Left colon (tissue), 2 donors: ENCODE data around the gene PDE8A. TPM values are rescaled to one million over a fixed set of nuclear protein-coding genes. Genes with fewer than 3 reads are reported as not detected.

Source experiments
- ATAC-seq: fragments of 200-7000 bp; cut with Tn5 transposase; one replicate; pipeline ENCODE4 v1.9.1; 2020; ENCODE audit warnings: mild to moderate bottlenecking, moderate library complexity
- DNase-seq, 2 donors: peaks; one replicate each; pipeline ENCODE4 v3.0.0-alpha.2; 2020
- intact Hi-C, 2 donors: fragments of 100-400 bp; cut with DNase I in 1 of 2; cut with micrococcal nuclease in 1 of 2; formaldehyde crosslinking; loops; one replicate each; pipeline versions ENCODE4 v1.11.2 to v1.14.0; 2022; cut with DNase I, micrococcal nuclease
- total RNA-seq, 2 donors: library from RNA; stranded (reverse); fragmentation: NEBNext Ultra II Directional; extraction: Animal tissue kit (Norgen Biotek cat#: 25700); gene quantifications; one replicate each; pipeline ENCODE4 v1.2.1, GENCODE V29; 2021
- donor health status: DM: no; HTN: no; CAD: no.
- donor health status: DM: yes; HTN: yes; CAD: no.

The PDE8A gene
- total RNA-seq, 2 donors from 2014 or later: 93.7 to 99.8 TPM

DNA sequence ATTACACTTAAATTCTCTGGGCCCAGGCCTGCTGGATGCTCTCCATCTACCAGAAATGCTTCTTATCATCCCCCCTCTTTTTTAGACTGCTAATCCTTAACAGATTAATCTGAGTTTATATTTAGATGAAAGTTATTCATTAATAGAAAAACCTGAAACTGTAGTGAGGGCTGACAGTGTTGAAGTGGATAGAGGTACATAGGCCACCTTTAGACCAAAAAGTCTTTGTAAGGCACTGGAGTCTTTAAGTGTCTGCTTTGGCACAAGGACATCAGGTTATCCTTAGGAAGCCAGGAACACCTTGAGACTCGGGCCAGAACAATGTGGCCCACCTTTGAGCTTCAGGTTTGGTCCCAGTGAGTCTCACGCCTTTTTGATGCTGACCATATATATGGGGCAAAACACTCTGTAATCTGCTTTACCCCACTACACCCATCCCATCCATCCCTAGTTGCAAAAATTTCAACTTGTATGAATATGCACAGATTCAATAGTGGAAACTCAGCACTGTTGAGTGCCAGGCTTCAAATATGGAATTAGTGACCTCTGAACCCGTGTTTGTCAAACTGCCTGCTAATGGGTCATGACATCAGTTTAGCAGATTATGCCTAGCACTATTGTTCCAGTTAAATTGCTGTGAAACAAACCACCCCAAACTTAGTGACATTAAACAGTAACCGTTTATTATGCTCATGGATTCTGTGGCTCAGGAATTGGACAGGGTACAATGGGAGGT is 44.0 kb downstream of the PDE8A start:
- intact Hi-C loops: no loop called here
- peak; percentile 48 for ATAC-seq
- no peak for DNase-seq

DNA sequence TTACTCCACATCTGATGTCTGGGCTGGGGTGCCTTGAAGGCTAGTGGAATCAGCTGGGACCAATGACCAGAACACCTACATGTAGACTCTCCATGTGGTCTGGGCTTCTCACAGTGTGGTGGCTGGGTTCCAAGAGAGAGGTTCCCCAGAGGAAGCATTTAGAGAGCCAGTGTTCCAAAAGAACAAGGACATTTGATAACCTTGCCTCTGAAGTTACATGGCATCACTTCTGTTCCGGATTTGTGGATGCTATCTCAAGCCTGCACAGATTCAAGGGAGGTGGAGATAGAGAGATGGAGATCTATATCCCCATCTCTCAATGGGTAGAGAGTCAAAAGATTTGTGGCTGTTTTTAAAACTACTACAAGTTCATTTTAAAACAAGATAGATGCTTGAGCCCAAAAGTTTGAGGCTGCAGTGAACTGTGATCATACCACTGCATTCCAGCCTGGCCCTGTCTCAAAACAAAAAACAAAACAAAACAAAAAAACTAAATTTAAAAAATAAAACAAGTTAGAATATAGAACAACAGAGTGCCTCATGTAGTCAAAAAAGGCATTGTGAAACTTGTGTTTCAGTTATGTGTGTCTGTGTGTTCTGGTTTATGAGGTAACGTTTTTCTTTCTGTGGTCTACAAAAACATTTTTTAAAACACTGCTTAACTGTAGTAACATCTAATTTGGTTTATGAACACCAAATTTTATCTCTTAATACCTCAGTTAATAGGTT is 44.8 kb downstream of the PDE8A start:
- intact Hi-C loops: no loop called here
- no peak for ATAC-seq
- DNase-seq: no peak

DNA sequence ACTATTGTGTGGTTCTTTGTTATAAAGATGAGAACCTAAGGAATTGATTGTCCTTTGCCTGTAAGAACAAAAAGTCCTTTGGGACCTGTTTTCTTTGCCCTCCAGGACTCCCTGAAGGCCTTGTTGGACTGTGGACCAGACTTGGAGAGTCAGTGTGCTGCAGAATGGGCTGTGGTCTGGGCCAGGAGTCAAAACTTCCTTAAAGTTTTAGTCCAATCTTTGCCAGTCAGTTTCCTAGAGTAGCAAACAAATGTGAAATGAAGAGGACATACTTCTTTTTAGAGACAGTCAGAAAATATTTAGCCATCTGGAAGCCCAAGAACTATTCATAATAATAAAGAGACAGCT is 45.4 kb downstream of the PDE8A start:
- peak; percentile 10 for ATAC-seq
- intact Hi-C loops: no loop called here
- DNase-seq: peak in 1 of 2 donors; percentile 48

GRCh38 chr15:85027421-85027820 is 45.8 kb downstream of the PDE8A start:
- intact Hi-C loops: no loop called here
- DNase-seq (no peak), ATAC-seq (no peak)

DNA sequence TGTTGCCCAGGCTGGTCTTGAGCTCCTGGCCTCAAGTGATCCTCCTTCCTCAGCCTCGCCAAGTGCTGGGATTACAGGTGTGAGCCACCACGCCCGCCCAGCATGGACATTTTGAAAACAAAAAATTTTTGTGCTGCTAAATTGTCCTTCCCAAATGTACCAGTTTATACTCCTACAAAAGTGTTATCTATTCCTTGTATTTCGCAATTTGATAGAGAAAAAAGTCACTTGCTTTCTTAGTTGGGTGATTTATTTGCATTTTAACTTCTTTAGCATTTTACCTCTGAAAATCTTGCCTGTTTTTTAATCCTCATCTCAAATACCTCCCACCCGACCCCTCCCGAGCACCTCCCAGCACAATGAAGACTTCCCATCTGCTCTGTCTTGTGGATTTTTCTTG is 46.8 kb downstream of the PDE8A start:
- no peak for DNase-seq
- ATAC-seq: no peak
- intact Hi-C loops: no loop called here

DNA sequence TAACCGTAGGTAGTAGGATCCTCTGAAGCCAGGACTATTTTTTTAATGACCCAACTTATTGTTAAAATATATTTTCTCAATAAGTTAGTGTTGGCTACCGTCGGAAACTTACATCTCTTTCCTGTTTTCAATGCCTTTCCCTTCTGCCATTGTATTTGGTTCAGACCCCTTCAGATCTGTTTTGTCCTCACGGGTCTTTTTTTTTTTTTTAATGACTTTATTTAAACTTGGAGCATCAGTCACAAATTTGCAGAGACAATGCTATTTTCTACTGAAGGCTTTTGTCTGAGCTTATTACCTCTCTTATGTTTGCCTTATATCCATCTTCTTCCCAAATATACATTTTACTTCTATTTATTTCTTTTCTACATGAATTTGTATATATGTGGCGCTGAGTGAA is 47.6 kb downstream of the PDE8A start:
- ATAC-seq: no peak
- intact Hi-C loops: no loop called here
- DNase-seq: no peak

DNA sequence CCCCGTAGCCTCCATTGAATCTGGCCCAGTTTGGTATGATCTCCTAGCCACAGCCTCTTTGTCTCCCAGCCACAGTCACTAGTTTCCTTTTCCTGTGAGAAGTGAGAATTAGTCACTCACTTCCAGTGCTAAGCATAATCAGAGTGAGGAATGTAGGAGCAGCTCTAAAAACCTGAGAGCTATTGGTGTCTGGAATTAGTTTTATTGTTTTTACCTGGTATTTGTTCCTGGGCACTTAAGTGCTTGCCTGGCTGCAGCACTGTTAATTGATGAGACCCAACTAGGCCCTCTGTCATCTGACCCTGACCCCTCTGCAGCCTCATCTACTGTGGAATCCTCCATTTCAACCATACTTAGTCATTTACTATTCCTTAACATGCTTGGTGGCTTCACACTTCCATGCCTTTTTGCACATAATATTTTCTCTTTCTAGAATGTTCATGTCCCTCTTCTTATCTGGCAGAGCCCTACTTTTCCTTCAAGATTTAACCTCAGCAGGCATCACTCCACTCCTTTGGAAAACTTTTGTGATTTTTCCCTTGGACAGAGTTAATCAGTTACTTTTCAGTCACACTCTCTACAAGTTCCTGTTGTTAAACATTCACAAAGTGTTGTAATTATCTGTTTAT is 48.8 kb downstream of the PDE8A start:
- intact Hi-C loops: no loop called here
- DNase-seq: no peak
- ATAC-seq: peak; percentile 68

DNA sequence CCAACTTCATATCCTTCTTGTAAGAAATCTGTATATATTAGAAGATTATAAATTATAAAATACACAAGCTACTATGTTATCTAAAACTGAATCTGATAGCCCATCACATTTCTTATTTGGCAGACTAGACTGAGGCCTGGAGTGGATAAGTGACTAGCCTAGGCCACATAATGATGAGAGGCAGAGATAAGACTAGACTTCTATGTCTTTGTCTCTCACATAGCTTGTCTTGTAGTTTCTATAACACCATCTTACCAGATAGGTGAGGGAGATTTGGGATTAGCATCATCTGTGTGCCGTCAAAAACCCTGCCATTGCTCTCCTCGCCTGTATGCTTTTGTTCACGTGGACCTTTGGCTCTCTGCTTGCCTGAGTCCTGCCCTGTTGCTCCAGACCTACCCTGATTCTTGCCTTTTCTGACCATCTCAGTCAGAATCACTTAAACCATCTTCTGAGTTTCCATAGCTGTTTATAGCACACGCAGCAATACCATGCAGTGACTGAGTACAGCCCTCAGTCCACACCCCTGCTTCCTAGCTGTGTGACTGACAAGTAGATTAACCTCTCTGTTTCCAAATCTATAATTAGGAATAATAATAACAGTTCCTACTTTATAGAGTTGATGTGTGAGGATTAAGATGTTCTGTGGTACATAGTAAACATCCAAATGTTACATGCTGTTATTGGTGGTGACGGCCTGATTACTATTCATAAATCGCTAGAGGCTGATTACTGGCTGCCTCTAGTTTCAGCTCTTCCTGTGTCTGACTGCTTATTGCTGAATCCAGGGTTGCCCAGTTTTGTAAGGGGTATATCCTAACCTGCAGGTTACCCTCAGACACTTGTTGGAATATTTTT is 49.7 kb downstream of the PDE8A start:
- peak; percentile 42 for ATAC-seq
- no peak for DNase-seq
- intact Hi-C loops: no loop called here

DNA sequence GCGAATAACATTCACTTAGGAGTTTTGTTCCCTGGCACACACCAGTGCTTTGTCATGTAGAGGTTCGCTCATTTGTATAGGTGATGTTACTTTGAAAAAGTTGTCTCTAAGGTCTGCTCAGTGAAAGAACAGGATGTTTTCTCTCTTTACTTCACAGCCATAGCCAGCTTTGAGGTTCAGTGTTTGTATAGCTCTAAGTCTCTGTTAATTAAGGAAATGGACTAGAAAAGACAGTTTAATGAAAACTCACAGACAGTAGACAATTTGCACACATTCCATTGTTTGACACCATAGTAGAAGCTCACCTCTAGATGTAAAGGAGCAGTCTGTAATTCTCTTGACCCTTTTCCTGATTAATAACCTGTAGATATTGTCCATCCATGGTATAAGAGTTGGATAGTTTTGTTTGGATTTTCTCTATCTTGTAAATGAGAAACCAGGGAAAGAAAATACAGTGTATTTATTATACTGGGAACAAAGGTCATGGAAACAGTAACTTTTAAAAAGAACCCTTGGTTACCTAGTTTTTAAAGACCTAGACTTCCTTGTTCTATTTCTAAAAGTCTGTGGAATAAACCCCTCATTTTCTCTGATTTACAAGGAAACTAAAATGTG is 50.4 kb downstream of the PDE8A start:
- intact Hi-C loops: no loop called here
- peak; percentile 45 for ATAC-seq
- DNase-seq: no peak

DNA sequence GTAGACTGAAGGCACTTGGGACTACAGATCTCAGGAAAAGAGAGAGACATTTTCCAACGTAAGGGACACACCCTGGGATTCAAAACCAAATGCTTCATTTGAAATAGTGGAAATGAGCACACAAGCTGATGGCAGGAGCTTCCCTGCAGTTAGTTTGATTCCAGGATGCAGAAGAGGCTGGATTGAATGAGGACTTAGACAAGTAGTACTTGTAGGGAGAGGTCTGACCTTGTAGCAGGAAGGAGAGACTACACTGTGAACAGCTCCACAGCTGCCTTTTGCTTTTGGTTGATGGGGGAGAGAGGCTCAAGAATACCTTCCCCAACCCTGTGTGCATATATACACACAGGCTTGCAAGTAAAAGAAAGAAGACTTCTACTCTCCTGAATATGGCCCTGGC is 51.5 kb downstream of the PDE8A start:
- ATAC-seq (peak; percentile 27), DNase-seq (no peak)
- intact Hi-C loops: no loop called here

DNA sequence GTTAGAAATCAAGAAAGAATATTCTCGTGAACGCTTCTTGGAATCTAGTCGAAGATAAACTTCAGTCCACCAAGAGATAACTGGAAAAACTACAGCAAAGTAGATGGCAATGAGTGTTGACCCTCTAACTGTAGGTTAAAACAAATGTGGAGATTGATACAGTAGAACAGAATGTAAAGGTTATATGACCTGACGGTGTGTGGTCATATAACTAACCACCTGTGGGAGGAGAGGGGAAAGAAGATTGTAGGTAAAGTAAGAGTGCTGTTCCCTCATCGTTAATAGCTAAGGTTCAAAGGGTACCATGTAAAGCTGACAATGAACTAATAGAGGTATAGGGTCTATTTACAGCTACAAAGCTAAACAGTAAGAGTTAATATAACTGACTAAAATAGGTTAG is 52.6 kb downstream of the PDE8A start:
- DNase-seq (no peak), ATAC-seq (no peak)

GRCh38 chr15:85035980-85036379 is 54.3 kb downstream of the PDE8A start:
- intact Hi-C loops: no loop called here
- no peak for DNase-seq

More for the DNA sequence above, 52.6 kb downstream of the PDE8A start:
- intact Hi-C loops: no loop called here

GRCh38 chr15:85036716-85037115 is 55.1 kb downstream of the PDE8A start:
- intact Hi-C loops: no loop called here
- ATAC-seq (no peak), DNase-seq (no peak)

More at GRCh38 chr15:85035980-85036379, 54.3 kb downstream of the PDE8A start:
- peak; percentile 4 for ATAC-seq

DNA sequence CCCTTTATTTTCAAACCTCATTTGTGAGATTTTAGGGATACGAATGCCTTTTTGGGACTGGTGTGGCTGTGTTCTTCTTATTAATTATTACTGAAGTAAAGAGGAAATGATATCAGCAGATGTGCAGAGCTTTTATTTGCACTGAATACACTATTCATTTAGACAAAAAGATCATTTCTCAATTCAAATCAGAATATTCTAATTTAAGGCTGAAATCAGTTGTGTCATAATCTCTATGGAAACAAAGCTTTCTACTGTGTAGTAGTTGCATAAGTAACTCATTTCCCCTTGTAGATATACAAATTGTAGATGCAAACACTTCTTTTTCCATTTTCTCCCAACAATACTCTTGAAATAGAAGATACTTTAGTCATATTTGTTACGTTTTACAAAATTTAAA is 56.0 kb downstream of the PDE8A start:
- no peak for ATAC-seq
- intact Hi-C loops: no loop called here
- DNase-seq: no peak

DNA sequence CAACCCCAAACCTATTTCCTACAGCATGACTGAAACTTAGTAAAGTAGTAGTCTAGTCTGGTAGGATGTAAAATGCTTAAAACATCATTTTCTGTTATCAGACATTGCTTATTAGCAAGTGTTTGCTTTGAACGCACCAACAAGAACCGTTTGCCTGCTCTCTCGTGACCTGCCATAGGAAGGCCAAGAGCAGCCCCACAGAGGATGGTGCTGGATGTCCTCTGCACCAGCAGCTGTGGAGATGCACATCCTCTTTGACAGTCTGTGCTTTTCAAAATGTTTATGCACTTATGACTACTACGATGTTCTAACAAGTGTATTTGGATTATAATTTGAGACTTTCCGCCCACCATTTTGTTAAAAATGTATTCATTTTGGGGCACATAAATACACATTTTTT is 59.6 kb downstream of the PDE8A start:
- intact Hi-C loops: no loop called here
- DNase-seq (no peak), ATAC-seq (no peak)

GRCh38 chr15:85044251-85044853 is 62.7 kb downstream of the PDE8A start:
- DNase-seq (peak; percentile 56 to 67), ATAC-seq (peak; percentile 84)
- intact Hi-C loops: loop anchor here in 1 of 2 donors (2.0 kb wide), 1 partner anchor 90 kb away; no protein-coding TSS in a partner anchor

DNA sequence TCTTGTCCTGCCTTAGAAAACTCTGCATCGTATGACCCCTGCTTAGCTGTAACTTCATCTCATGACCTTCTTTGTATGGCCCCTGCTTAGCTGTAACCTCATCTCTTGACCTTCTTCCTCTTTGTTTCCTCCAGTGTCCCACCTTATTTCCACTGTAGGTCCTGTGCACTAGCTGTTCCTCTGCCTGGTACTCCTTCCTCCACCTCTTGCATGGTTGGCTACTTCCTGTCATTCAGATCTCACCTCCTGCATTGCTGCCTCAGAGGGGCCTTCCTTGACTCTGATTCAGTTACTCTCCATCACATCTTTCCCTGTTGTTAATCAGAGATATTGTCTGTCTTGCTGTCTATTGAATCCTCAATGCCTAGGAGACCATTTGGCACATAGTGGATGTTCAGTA is 63.2 kb downstream of the PDE8A start:
- no peak for DNase-seq
- intact Hi-C loops: loop anchor here in 1 of 2 donors (2.0 kb wide), 1 partner anchor 90 kb away; no protein-coding TSS in a partner anchor
- ATAC-seq: no peak

DNA sequence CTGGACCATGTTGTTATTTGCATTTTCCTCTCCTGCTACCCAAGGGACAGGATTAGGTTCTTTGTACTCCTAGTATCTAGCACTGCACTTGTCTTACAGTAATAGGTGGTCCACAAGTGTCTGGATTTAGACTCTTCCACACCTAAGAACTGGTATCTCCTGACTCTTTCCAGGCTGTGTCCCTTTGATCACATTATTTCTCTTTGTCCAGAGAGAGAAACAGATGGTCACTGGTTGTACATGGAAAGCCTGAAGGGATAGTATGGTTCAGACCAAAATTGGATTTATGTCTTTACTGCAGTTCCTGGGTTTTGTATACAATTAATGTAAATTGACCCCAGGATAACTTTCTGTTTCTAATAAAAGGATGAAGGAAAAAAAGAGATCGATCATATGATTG is 64.0 kb downstream of the PDE8A start:
- ATAC-seq (no peak), DNase-seq (no peak)
- intact Hi-C loops: loop anchor here in 1 of 2 donors (2.0 kb wide), 1 partner anchor 91 kb away; no protein-coding TSS in a partner anchor
